T-helper 1 cell treated with Interleukin-12 subunit alpha and Interleukin-12 subunit beta and Interleukin-4 antibody, amounts not matched to agents 30 ng/mL and 1 ng/mL, for 36 hours (primary cell): ENCODE data around the gene EMCN. TPM values are rescaled to one million over a fixed set of nuclear protein-coding genes. Genes with fewer than 3 reads are reported as not detected.
"Not testable (repeated sequence)": the region's sequence is repeated elsewhere in the genome, so short reads cannot be mapped to it uniquely, and the experiment has no call there.

ENCODE experiments used
- intact Hi-C: fragments of 100-400 bp; cut with micrococcal nuclease; formaldehyde crosslinking; loops from one replicate; pipeline ENCODE4 v1.15.1; 2024
- total RNA-seq: library from RNA; stranded (reverse); gene quantifications from 2 replicates; pipeline ENCODE4 v1.2.3, GENCODE V29; 2022

EMCN gene
- total RNA-seq, 1 donor from 2014 or later = not detected

- intact Hi-C loops = no loop called here
Measured at GRCh38 chr4:100386270-100386669, 131.6 kb downstream of the EMCN start.

GRCh38 chr4:100380401-100380800 is 137.4 kb downstream of the EMCN start:
- intact Hi-C loops = not testable (repeated sequence)

GRCh38 chr4:100379583-100380105 is 138.2 kb downstream of the EMCN start:
- intact Hi-C loops = no loop called here

GRCh38 chr4:100372432-100372831 is 145.4 kb downstream of the EMCN start:
- intact Hi-C loops = no loop called here

GRCh38 chr4:100369871-100370270 is 148.0 kb downstream of the EMCN start:
- intact Hi-C loops = no loop called here

- intact Hi-C loops = no loop called here
Measured at GRCh38 chr4:100367451-100367850, 150.4 kb downstream of the EMCN start.

- intact Hi-C loops = no loop called here
Measured at GRCh38 chr4:100366213-100366612, 151.6 kb downstream of the EMCN start.

- intact Hi-C loops = no loop called here
Measured at GRCh38 chr4:100362366-100362765, 155.5 kb downstream of the EMCN start.

GRCh38 chr4:100361336-100361735 is 156.5 kb downstream of the EMCN start:
- intact Hi-C loops = no loop called here

GRCh38 chr4:100360211-100360610 is 157.6 kb downstream of the EMCN start:
- intact Hi-C loops = no loop called here

GRCh38 chr4:100359441-100359840 is 158.4 kb downstream of the EMCN start:
- intact Hi-C loops = no loop called here

- intact Hi-C loops = no loop called here
Measured at GRCh38 chr4:100357542-100357941, 160.3 kb downstream of the EMCN start.

- intact Hi-C loops = no loop called here
Measured at GRCh38 chr4:100356172-100356571, 161.7 kb downstream of the EMCN start.

- intact Hi-C loops = not testable (repeated sequence)
Measured at GRCh38 chr4:100352352-100352751, 165.5 kb downstream of the EMCN start.

- intact Hi-C loops = no loop called here
Measured at GRCh38 chr4:100348473-100348872, 169.3 kb downstream of the EMCN start.

- intact Hi-C loops = no loop called here
Measured at GRCh38 chr4:100347241-100347640, 170.6 kb downstream of the EMCN start.

GRCh38 chr4:100345585-100345984 is 172.2 kb downstream of the EMCN start:
- intact Hi-C loops = no loop called here
